SK-N-SH (cell line): ENCODE results near the gene ALDH4A1. TPM values are rescaled to one million over a fixed set of nuclear protein-coding genes. Genes with fewer than 3 reads are reported as not detected.

Experiments used
- CTCF ChIA-PET: fragments of 300-600, 350-600 bp; formaldehyde crosslinking; extraction: SDS; loops from one replicate; lab custom pipeline; 2021; lab: Yijun Ruan, JAX
- POLR2A ChIA-PET: fragments of 350-600 bp; sonication (Branson Sonifier 250); formaldehyde crosslinking; extraction: SDS; loops from one replicate; lab custom pipeline; 2020; ENCODE audit warnings: antibody characterized with exemption, inconsistent platforms; lab: Yijun Ruan, JAX
- DNase-seq: peaks from one replicate; pipeline ENCODE4 v3.0.0; 2012
- H2AFZ ChIP-seq: fragments of 200-600 bp; sonication (generic); 2 replicates; pipeline ENCODE4 v1.8.1; 2016; ENCODE audit warnings: antibody characterized with exemption, mild to moderate bottlenecking, low read depth
- H3F3A ChIP-seq: fragments of 200-600 bp; sonication (generic); replicated peaks from 2 replicates; pipeline ENCODE3; 2016; ENCODE audit warnings: antibody characterized with exemption, mild to moderate bottlenecking; ENCODE audit not compliant: insufficient read depth
- H3K27ac ChIP-seq, 2 experiments: fragments of 200-500 bp in 1 of 2; fragments of 200-600 bp in 1 of 2; sonication (Bioruptor generic) in 1 of 2; sonication (generic), shearing (Covaris generic) in 1 of 2; 2 replicates each; pipeline versions ENCODE4 v1.5.1 to v1.6.1; 2014 to 2016; ENCODE audit warnings: low read depth in 2 of 2, inconsistent platforms in 1 of 2, low read length in 1 of 2, mild to moderate bottlenecking in 1 of 2, mixed read lengths in 1 of 2
- H3K27me3 ChIP-seq: fragments of 200-600 bp; sonication (generic), shearing (Covaris generic); 2 replicates; pipeline ENCODE4 v1.6.1; 2016; ENCODE audit warnings: mixed run types; ENCODE audit not compliant: insufficient read depth
- H3K36me3 ChIP-seq, 2 experiments: fragments of 200-500 bp in 1 of 2; fragments of 200-600 bp in 1 of 2; sonication (Bioruptor generic) in 1 of 2; sonication (generic) in 1 of 2; replicated peaks in 1 of 2; 2 replicates each; pipeline versions ENCODE3 to v1.5.1; 2014 to 2016; ENCODE audit warnings: low read length in 1 of 2, mild to moderate bottlenecking in 1 of 2; ENCODE audit not compliant: insufficient read depth in 2 of 2, control insufficient read depth in 1 of 2
- H3K4me1 ChIP-seq, 2 experiments: fragments of 200-500 bp in 1 of 2; fragments of 200-600 bp in 1 of 2; sonication (Bioruptor generic) in 1 of 2; sonication (generic), shearing (Covaris generic) in 1 of 2; 2 replicates each; pipeline versions ENCODE4 v1.5.1 to v1.6.1; 2014 to 2016; ENCODE audit warnings: low read depth in 1 of 2, low read length in 1 of 2, mixed run types in 1 of 2; ENCODE audit not compliant: insufficient read depth in 2 of 2, control insufficient read depth in 1 of 2
- H3K4me2 ChIP-seq: fragments of 200-600 bp; sonication (generic), shearing (Covaris generic); 2 replicates; pipeline ENCODE4 v1.6.1; 2017; ENCODE audit warnings: mixed run types
- H3K4me3 ChIP-seq, 2 experiments: fragments of 200-500 bp in 1 of 2; fragments of 200-600 bp in 1 of 2; sonication (Bioruptor generic) in 1 of 2; sonication (generic), shearing (Covaris generic) in 1 of 2; 2 replicates each; pipeline versions ENCODE4 v1.5.1 to v1.8.1; 2014 to 2016; ENCODE audit warnings: low read depth in 2 of 2, inconsistent platforms in 1 of 2, low read length in 1 of 2, mild to moderate bottlenecking in 1 of 2, mixed read lengths in 1 of 2, moderate library complexity in 1 of 2
- H3K79me2 ChIP-seq: fragments of 200-600 bp; sonication (generic); 2 replicates; pipeline ENCODE4 v1.8.1; 2017; ENCODE audit warnings: mild to moderate bottlenecking; ENCODE audit not compliant: insufficient read depth
- H3K9ac ChIP-seq: fragments of 200-600 bp; sonication (generic); 2 replicates; pipeline ENCODE4 v1.6.1; 2017; ENCODE audit warnings: mixed run types
- H3K9me2 ChIP-seq: fragments of 200-600 bp; sonication (generic); 2 replicates; pipeline ENCODE4 v1.6.1; 2017; ENCODE audit warnings: mixed run types
- H3K9me3 ChIP-seq: fragments of 200-600 bp; sonication (generic); 2 replicates; pipeline ENCODE4 v1.6.1; 2017; ENCODE audit warnings: mixed run types, mild to moderate bottlenecking, moderate library complexity
- H4K20me1 ChIP-seq: fragments of 200-600 bp; sonication (generic); 2 replicates; pipeline ENCODE4 v1.6.1; 2017; ENCODE audit warnings: mild to moderate bottlenecking, mixed run types; ENCODE audit not compliant: insufficient read depth
- CHD2 ChIP-seq: fragments of 150-350 bp; IDR thresholded peaks from 2 replicates; pipeline ENCODE4 v1.6.1; 2018; ENCODE audit warnings: low read length; ENCODE audit not compliant: partially characterized antibody
- EP300 ChIP-seq, 2 experiments: IDR thresholded peaks; 2 replicates each; pipeline versions ENCODE4 v1.4.0 to v1.6.1; 2012; ENCODE audit warnings: borderline replicate concordance in 1 of 2, low read depth in 1 of 2, low read length in 1 of 2
- FOSL2 ChIP-seq: IDR thresholded peaks from 2 replicates; pipeline ENCODE4 v1.4.0; 2012; ENCODE audit warnings: low read depth, mild to moderate bottlenecking, moderate library complexity, borderline replicate concordance
- FOXJ3 ChIP-seq: sonication (generic); formaldehyde crosslinking; IDR thresholded peaks from 2 replicates; pipeline ENCODE4 v1.5.1; 2020; ENCODE audit warnings: mild to moderate bottlenecking, missing genetic modification reagents
- FOXM1 ChIP-seq: IDR thresholded peaks from 2 replicates; pipeline ENCODE4 v1.4.0; 2012; ENCODE audit warnings: low read depth, mild to moderate bottlenecking
- GABPA ChIP-seq: IDR thresholded peaks from 2 replicates; pipeline ENCODE4 v1.4.0; 2012; ENCODE audit warnings: low read depth, mild to moderate bottlenecking
- GATA2 ChIP-seq: sonication (generic); formaldehyde crosslinking; IDR thresholded peaks from 2 replicates; pipeline ENCODE4 v1.5.0; 2020; ENCODE audit warnings: mild to moderate bottlenecking, missing genetic modification reagents
- MAX ChIP-seq: IDR thresholded peaks from 2 replicates; pipeline ENCODE4 v1.4.0; 2012; ENCODE audit warnings: low read depth
- MEF2A ChIP-seq: IDR thresholded peaks from 2 replicates; pipeline ENCODE4 v1.4.0; 2012; ENCODE audit warnings: low read depth, borderline replicate concordance
- RFX5 ChIP-seq: IDR thresholded peaks from 2 replicates; pipeline ENCODE4 v1.6.1; 2012; ENCODE audit warnings: mild to moderate bottlenecking, improper control_type of control experiment, low read length
- RXRA ChIP-seq: IDR thresholded peaks from 2 replicates; pipeline ENCODE4 v1.4.0; 2012; ENCODE audit warnings: low read depth, mild to moderate bottlenecking, borderline replicate concordance
- TAF1 ChIP-seq: IDR thresholded peaks from 2 replicates; pipeline ENCODE4 v1.6.1; 2012; ENCODE audit warnings: low read depth, mild to moderate bottlenecking, low read length, moderate library complexity, borderline replicate concordance
- TEAD4 ChIP-seq: IDR thresholded peaks from 2 replicates; pipeline ENCODE4 v1.4.0; 2012; ENCODE audit warnings: mild to moderate bottlenecking, borderline replicate concordance; ENCODE audit not compliant: insufficient read depth
- ZBTB33 ChIP-seq: IDR thresholded peaks from 2 replicates; pipeline ENCODE4 v1.4.0; 2012; ENCODE audit warnings: low read depth, borderline replicate concordance
- WGBS: methylation state at CpG from one replicate; pipeline ENCODE4 v1.1.6; 2017; ENCODE audit warnings: low lambda C conversion rate; 5-methylcytosine and 5-hydroxymethylcytosine counted together
- polyA plus RNA-seq, 3 experiments: library from polyadenylated mRNA; depleted of rRNA; stranded (reverse); fragments of >200 nt; gene quantifications; 2 replicates each; pipeline ENCODE4 v1.2.3, GENCODE V29; 2012
- TF ChIP-seq, protein P1 (sequence below): fragments of 150-350 bp; IDR thresholded peaks from 2 replicates; pipeline ENCODE4 v1.6.1; 2017; ENCODE audit warnings: antibody characterized with exemption, low read length, low read depth, borderline replicate concordance
- TF ChIP-seq, protein P2 (sequence below): fragments of 200-600 bp; sonication (generic); IDR thresholded peaks from 2 replicates; pipeline ENCODE4 v1.6.1; 2017; ENCODE audit warnings: antibody characterized with exemption, mild to moderate bottlenecking, moderate library complexity

The ALDH4A1 gene
- polyA plus RNA-seq, 1 of the 3 experiments (the other 2 are of a cell fraction) = 18.5 TPM

DNA sequence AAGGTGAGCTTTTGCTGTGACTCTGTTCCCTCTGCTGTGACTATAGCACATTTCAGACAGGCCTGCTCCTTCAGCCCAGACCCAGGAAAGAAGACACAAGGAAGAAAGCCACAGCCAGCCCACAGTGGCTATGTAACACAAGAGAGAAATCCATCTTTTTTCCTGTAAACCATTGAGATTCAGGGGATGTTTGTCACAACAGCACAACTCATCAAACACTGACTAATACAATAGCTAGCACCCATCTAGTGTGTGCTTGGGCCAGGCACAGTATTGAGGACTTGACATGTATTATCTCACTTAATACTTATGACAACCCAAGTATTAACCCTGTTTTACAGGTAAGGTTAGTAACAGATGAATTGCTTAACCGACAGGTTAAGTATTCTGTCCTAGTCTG, 72.7 kb downstream of the ALDH4A1 start (continued):
- no peak for TF ChIP-seq ZBTB33
- no peak for TF ChIP-seq FOSL2
- no peak for TF ChIP-seq CHD2

GRCh38 chr1:18828224-18828623, 74.1 kb downstream of the ALDH4A1 start:
- Histone ChIP-seq H3K36me3 (no peaks in the 10 kb centered on the region), H3K9ac (no peak overlapping the region), H3K9me2 (no peaks in the 10 kb centered on the region), H3K9me3 (no peaks in the 10 kb centered on the region), H3F3A (no peaks in the 10 kb centered on the region), H4K20me1 (no peaks in the 10 kb centered on the region), H3K27me3 (no peaks in the 10 kb centered on the region), H2AFZ (no peak overlapping the region), H3K79me2 (no peaks in the 10 kb centered on the region), H3K27ac (no peak overlapping the region), H3K4me2 (no peak overlapping the region), H3K4me3 (no peak overlapping the region), H3K4me1 (peaks cover 0 to 19% of the 10 kb centered on the region in 2 experiments; a peak in 1 of 4 replicates)
- TF ChIP-seq FOXJ3 (CRISPR knock-in tag) = no peak
- no peak for TF ChIP-seq RFX5
- no peak for TF ChIP-seq TEAD4
- TF ChIP-seq GATA2 (CRISPR knock-in tag) = no peak
- TF ChIP-seq, protein P1, sequence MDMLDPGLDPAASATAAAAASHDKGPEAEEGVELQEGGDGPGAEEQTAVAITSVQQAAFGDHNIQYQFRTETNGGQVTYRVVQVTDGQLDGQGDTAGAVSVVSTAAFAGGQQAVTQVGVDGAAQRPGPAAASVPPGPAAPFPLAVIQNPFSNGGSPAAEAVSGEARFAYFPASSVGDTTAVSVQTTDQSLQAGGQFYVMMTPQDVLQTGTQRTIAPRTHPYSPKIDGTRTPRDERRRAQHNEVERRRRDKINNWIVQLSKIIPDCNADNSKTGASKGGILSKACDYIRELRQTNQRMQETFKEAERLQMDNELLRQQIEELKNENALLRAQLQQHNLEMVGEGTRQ = no peak
- no peak for TF ChIP-seq GABPA
- ChIA-PET CTCF (interaction anchor here (1.0 to 5.5 kb wide), 3 partner anchors 11 to 231 kb away, joined by 3 to 41 read pairs (median 5); no protein-coding TSS in a partner anchor), POLR2A (no interaction called here)
- 3% methylated on average over 2 of the region's 2 CpGs for WGBS
- no peak for DNase-seq

- H3K9me3 ChIP-seq = no peaks in the 10 kb centered on the region
- DNase-seq = no peak
- ChIA-PET POLR2A (no interaction called here), CTCF (interaction anchor here (0.7 to 12.1 kb wide), 5 partner anchors 39 to 296 kb away, joined by 3 to 279 read pairs (median 3); no protein-coding TSS in a partner anchor)
- no peak overlapping the region for H3K9ac ChIP-seq
- no peak for TF ChIP-seq TAF1
- no peak for TF ChIP-seq FOXM1
- TF ChIP-seq ZBTB33 = no peak
- TF ChIP-seq, protein P2, sequence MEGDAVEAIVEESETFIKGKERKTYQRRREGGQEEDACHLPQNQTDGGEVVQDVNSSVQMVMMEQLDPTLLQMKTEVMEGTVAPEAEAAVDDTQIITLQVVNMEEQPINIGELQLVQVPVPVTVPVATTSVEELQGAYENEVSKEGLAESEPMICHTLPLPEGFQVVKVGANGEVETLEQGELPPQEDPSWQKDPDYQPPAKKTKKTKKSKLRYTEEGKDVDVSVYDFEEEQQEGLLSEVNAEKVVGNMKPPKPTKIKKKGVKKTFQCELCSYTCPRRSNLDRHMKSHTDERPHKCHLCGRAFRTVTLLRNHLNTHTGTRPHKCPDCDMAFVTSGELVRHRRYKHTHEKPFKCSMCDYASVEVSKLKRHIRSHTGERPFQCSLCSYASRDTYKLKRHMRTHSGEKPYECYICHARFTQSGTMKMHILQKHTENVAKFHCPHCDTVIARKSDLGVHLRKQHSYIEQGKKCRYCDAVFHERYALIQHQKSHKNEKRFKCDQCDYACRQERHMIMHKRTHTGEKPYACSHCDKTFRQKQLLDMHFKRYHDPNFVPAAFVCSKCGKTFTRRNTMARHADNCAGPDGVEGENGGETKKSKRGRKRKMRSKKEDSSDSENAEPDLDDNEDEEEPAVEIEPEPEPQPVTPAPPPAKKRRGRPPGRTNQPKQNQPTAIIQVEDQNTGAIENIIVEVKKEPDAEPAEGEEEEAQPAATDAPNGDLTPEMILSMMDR = no peak
- TF ChIP-seq EP300 (IDR thresholded peaks at IDR 0.05; ENCODE audit: borderline replicate concordance in 1 of 2, low read depth in 1 of 2, low read length in 1 of 2) = no peak
- no peak for TF ChIP-seq MEF2A
- TF ChIP-seq FOXJ3 (CRISPR knock-in tag) = no peak
- TF ChIP-seq RXRA = no peak
- TF ChIP-seq MAX = no peak
- H3K4me2 ChIP-seq = no peak overlapping the region
- no peaks in the 10 kb centered on the region for H3F3A ChIP-seq
- H4K20me1 ChIP-seq = no peaks in the 10 kb centered on the region
- no peaks in the 10 kb centered on the region for H3K79me2 ChIP-seq
- H3K36me3 ChIP-seq = no peaks in the 10 kb centered on the region
- H3K4me3 ChIP-seq = no peak overlapping the region
- 76% methylated on average over 6 of the region's 6 CpGs for WGBS
- H3K4me1 ChIP-seq = no peaks in the 10 kb centered on the region; a peak in 1 of 4 replicates
- H2AFZ ChIP-seq = no peak overlapping the region
- H3K27me3 ChIP-seq = no peaks in the 10 kb centered on the region
- no peaks in the 10 kb centered on the region for H3K9me2 ChIP-seq
- no peak overlapping the region for H3K27ac ChIP-seq
These were observed 78.9 kb downstream of the ALDH4A1 start for GRCh38 chr1:18823438-18823837.
